Measurements from ENCODE around the gene RHOD. TPM values are rescaled to one million over a fixed set of nuclear protein-coding genes. Genes with fewer than 3 reads are reported as not detected.

The RHOD gene
- polyA plus RNA-seq, 1 donor from 2014 or later, result not detected

GRCh38 chr11:67082071-67082791, 25.6 kb downstream of the RHOD start:
- no peaks in the 10 kb centered on the region for H3K27me3 ChIP-seq (ENCODE audit: insufficient read depth, low read depth, low read length)
- no peak overlapping the region for H3K4me2 ChIP-seq (ENCODE audit: low read length)
- H3K79me2 ChIP-seq (replicated peaks; ENCODE audit: insufficient read depth, low read length), result no peaks in the 10 kb centered on the region
- no peak overlapping the region for H3K4me3 ChIP-seq (ENCODE audit: low read length)
- no peak overlapping the region for H3K9ac ChIP-seq (ENCODE audit: low read length)
- H3K9me3 ChIP-seq (ENCODE audit: low read length), result no peaks in the 10 kb centered on the region
- TF ChIP-seq REST (IDR thresholded peaks at IDR 0.05; ENCODE audit: borderline replicate concordance) (no peak), RAD21 (conservative IDR thresholded peaks at IDR 0.05) (no peak), EP300 (conservative IDR thresholded peaks at IDR 0.05; ENCODE audit: poor library complexity, severe bottlenecking) (no peak), CTCF (IDR thresholded peaks at IDR 0.05; ENCODE audit: poor library complexity, severe bottlenecking) (no peak), TAF1 (IDR thresholded peaks at IDR 0.05; ENCODE audit: low read depth) (no peak), EZH2 (IDR thresholded peaks at IDR 0.05; ENCODE audit: borderline replicate concordance, insufficient read depth, low read length, poor library complexity, severe bottlenecking) (no peak), SMC3 (conservative IDR thresholded peaks at IDR 0.05; ENCODE audit: poor library complexity) (no peak), MXI1 (conservative IDR thresholded peaks at IDR 0.05; ENCODE audit: poor library complexity, severe bottlenecking) (no peak)
- no peaks in the 10 kb centered on the region for H4K20me1 ChIP-seq (ENCODE audit: insufficient read depth)
- no peak overlapping the region for H3K27ac ChIP-seq (ENCODE audit: low read length)
- no peaks in the 10 kb centered on the region for H3K9me2 ChIP-seq (ENCODE audit: insufficient read depth, low read length)
- no peaks in the 10 kb centered on the region for H3K36me3 ChIP-seq (ENCODE audit: insufficient read depth, low read length)
- no peaks in the 10 kb centered on the region for H3F3A ChIP-seq (ENCODE audit: insufficient read depth, low read length, poor library complexity, severe bottlenecking)
- no peak overlapping the region for H2AFZ ChIP-seq (ENCODE audit: low read depth, low read length)

- no peaks in the 10 kb centered on the region for H3F3A ChIP-seq (ENCODE audit: insufficient read depth, low read length, poor library complexity, severe bottlenecking)
- no peaks in the 10 kb centered on the region for H3K9me3 ChIP-seq (ENCODE audit: low read length)
- H3K27ac ChIP-seq (ENCODE audit: low read length), result no peak overlapping the region
- no peak overlapping the region for H3K9ac ChIP-seq (ENCODE audit: low read length)
- H3K4me2 ChIP-seq (ENCODE audit: low read length), result no peak overlapping the region
- H3K79me2 ChIP-seq (replicated peaks; ENCODE audit: insufficient read depth, low read length), result no peaks in the 10 kb centered on the region
- H4K20me1 ChIP-seq (ENCODE audit: insufficient read depth), result no peaks in the 10 kb centered on the region
- H3K36me3 ChIP-seq (ENCODE audit: insufficient read depth, low read length), result no peaks in the 10 kb centered on the region
- H2AFZ ChIP-seq (ENCODE audit: low read depth, low read length), result no peak overlapping the region
- no peak for TF ChIP-seq EZH2 (IDR thresholded peaks at IDR 0.05; ENCODE audit: borderline replicate concordance, insufficient read depth, low read length, poor library complexity, severe bottlenecking)
- no peak for TF ChIP-seq CTCF (IDR thresholded peaks at IDR 0.05; ENCODE audit: poor library complexity, severe bottlenecking)
- TF ChIP-seq MXI1 (conservative IDR thresholded peaks at IDR 0.05; ENCODE audit: poor library complexity, severe bottlenecking), result no peak
- TF ChIP-seq SMC3 (conservative IDR thresholded peaks at IDR 0.05; ENCODE audit: poor library complexity), result no peak
- TF ChIP-seq RAD21 (conservative IDR thresholded peaks at IDR 0.05), result no peak
- TF ChIP-seq POLR2AphosphoS5 (IDR thresholded peaks at IDR 0.05), result no peak
- TF ChIP-seq TAF1 (IDR thresholded peaks at IDR 0.05; ENCODE audit: low read depth), result no peak
- no peak for TF ChIP-seq REST (IDR thresholded peaks at IDR 0.05; ENCODE audit: borderline replicate concordance)
- TF ChIP-seq EP300 (conservative IDR thresholded peaks at IDR 0.05; ENCODE audit: poor library complexity, severe bottlenecking), result no peak
- H3K27me3 ChIP-seq (ENCODE audit: insufficient read depth, low read depth, low read length), result no peaks in the 10 kb centered on the region
- no peak overlapping the region for H3K4me3 ChIP-seq (ENCODE audit: low read length)
- no peaks in the 10 kb centered on the region for H3K9me2 ChIP-seq (ENCODE audit: insufficient read depth, low read length)
These were observed 27.2 kb downstream of the RHOD start for GRCh38 chr11:67083786-67084366.
